Kidney (tissue), 14 donors: Measurements from ENCODE around the gene IQSEC1. TPM values are rescaled to one million over a fixed set of nuclear protein-coding genes. Genes with fewer than 3 reads are reported as not detected.

ENCODE experiments used
- DNase-seq, 5 donors: peaks; one replicate each; pipeline ENCODE4 v3.0.0-alpha.2; 2013 to 2020
- FAIRE-seq: peaks from 2 replicates; lab custom pipeline; 2012; peaks lifted over from hg19 to GRCh38; lab: Jason Lieb, UNC
- H3K27ac ChIP-seq, 2 donors: one replicate each; pipeline ENCODE4 v1.7.0; 2013; ENCODE audit warnings: low read depth in 2 of 2, low read length in 2 of 2, inconsistent platforms in 1 of 2
- H3K27me3 ChIP-seq: one replicate; pipeline ENCODE4 v1.7.1; 2013; ENCODE audit warnings: low read length, inconsistent platforms; ENCODE audit not compliant: control insufficient read depth, insufficient read depth
- H3K36me3 ChIP-seq, 3 donors: one replicate each; pipeline versions ENCODE4 v1.7.0 to v1.7.1; 2013; ENCODE audit warnings: low read length in 3 of 3, control low read depth in 1 of 3, inconsistent platforms in 1 of 3; ENCODE audit not compliant: insufficient read depth in 3 of 3, control insufficient read depth in 2 of 3
- H3K4me1 ChIP-seq, 3 donors: one replicate each; pipeline versions ENCODE4 v1.7.0 to v1.7.1; 2013; ENCODE audit warnings: low read length in 3 of 3, inconsistent platforms in 1 of 3, low read depth in 1 of 3; ENCODE audit not compliant: control insufficient read depth in 2 of 3, insufficient read depth in 2 of 3
- H3K4me3 ChIP-seq, 3 donors: one replicate each; pipeline versions ENCODE4 v1.7.0 to v1.8.1; 2013; ENCODE audit warnings: low read length in 3 of 3, control low read depth in 1 of 3, inconsistent platforms in 1 of 3
- H3K9ac ChIP-seq, 3 donors: one replicate each; pipeline versions ENCODE4 v1.7.0 to v1.7.1; 2013; ENCODE audit warnings: low read length in 3 of 3, control low read depth in 1 of 3, inconsistent platforms in 1 of 3
- H3K9me3 ChIP-seq, 3 donors: one replicate each; pipeline versions ENCODE4 v1.7.0 to v1.7.1; 2013; ENCODE audit warnings: low read length in 3 of 3, control low read depth in 1 of 3, inconsistent platforms in 1 of 3; ENCODE audit not compliant: control insufficient read depth in 2 of 3, insufficient read depth in 1 of 3
- CTCF ChIP-seq: IDR thresholded peaks from 3 replicates; pipeline ENCODE4 v1.5.1; 2012; ENCODE audit warnings: mild to moderate bottlenecking, moderate library complexity, borderline replicate concordance; ENCODE audit not compliant: insufficient read depth; ENCODE audit errors: extremely low read depth
- intact Hi-C: fragments of 100-400 bp; cut with DNase I; formaldehyde crosslinking; loops from one replicate; pipeline ENCODE4 v1.11.1; 2022
- polyA plus RNA-seq: library from polyadenylated mRNA; stranded (reverse); fragments of 350-450 nt; fragmentation: Illumina TruSeq; extraction: RNeasy Lipid Tissue Mini Kit (QIAGEN cat#74804); gene quantifications from one replicate; pipeline ENCODE4 v1.2.3, GENCODE V29; 2014; ENCODE audit warnings: low read depth, low replicate concordance; ENCODE audit not compliant: insufficient read depth
- total RNA-seq: library from RNA; stranded (reverse); fragmentation: NEBNext Ultra II Directional; extraction: Animal tissue kit (Norgen Biotek cat#: 25700); gene quantifications from one replicate; pipeline ENCODE4 v1.2.1, GENCODE V29; 2021
- donor health status: control.
- donor health status: control.
- donor health status: control.
- donor health status: control.
- donor health status: control.
- donor health status: DM: yes; HTN: yes; CAD: no.
- donor health status: Normal renal cell carcinoma (clear cell type).

IQSEC1 gene
- total and polyA plus RNA-seq, 2 donors from 2014 or later: 15.1 to 45.7 TPM

DNA sequence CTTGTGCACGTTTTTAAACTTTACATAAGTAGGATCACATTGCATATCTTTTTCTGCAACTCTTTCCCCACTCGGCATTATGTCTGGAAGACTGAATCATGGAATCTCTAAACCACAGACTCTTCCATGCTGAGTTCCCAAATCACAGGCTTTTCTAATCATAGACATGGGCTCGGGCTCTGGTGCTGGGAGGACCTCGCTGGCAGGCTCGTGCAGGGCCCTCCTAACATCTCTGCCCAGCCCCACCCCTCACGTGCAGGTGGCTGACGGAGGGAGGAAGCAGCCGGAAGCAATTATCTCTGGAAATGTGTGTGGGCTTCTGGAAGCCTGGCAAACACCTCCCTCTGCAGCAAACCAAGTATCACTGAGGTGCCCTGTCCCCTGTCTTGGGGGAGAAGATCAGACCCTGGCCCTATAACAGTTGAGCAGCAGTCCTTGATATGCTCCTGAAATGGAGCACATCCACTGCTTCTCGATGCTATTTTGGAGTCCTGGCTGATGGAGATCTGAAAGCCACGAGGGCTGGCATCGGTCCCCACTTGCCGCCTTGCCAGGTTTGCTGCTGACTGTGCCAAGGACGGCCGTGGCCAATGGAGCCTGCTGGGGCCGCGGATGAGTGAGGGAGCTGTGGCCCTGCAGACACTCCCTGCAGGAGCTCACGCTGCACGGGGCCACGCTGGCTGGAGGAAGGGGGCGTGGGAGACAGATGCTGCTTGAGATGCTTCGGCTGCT lies 4.4 kb upstream of the IQSEC1 start:
- TF ChIP-seq CTCF: no peak
- Histone ChIP-seq H3K27me3 (peaks cover 21% of the 10 kb centered on the region), H3K9ac (no peak overlapping the region), H3K27ac (no peak overlapping the region), H3K36me3 (no peaks in the 10 kb centered on the region), H3K9me3 (no peaks in the 10 kb centered on the region), H3K4me3 (no peak overlapping the region), H3K4me1 (no peaks in the 10 kb centered on the region)
- intact Hi-C loops: no loop called here
- no peak for FAIRE-seq
- DNase-seq: no peak

GRCh38 chr3:13075986-13076654 lies 2.9 kb upstream of the IQSEC1 start:
- Histone ChIP-seq H3K9ac (no peak overlapping the region), H3K4me1 (no peaks in the 10 kb centered on the region), H3K4me3 (no peak overlapping the region), H3K36me3 (no peaks in the 10 kb centered on the region), H3K9me3 (no peaks in the 10 kb centered on the region), H3K27me3 (peaks cover 21% of the 10 kb centered on the region), H3K27ac (no peak overlapping the region)
- FAIRE-seq (no peak), DNase-seq (no peak)
- no peak for TF ChIP-seq CTCF
- intact Hi-C loops: no loop called here

- Histone ChIP-seq H3K9me3 (no peaks in the 10 kb centered on the region), H3K4me3 (no peak overlapping the region), H3K4me1 (no peaks in the 10 kb centered on the region), H3K36me3 (no peaks in the 10 kb centered on the region), H3K9ac (no peak overlapping the region), H3K27ac (no peak overlapping the region), H3K27me3 (peaks cover 21% of the 10 kb centered on the region)
- FAIRE-seq (no peak), DNase-seq (no peak)
- no peak for TF ChIP-seq CTCF
- intact Hi-C loops: no loop called here
These were observed 2.1 kb upstream of the IQSEC1 start for GRCh38 chr3:13075318-13075717.
